ENCODE results near the gene LAMC1. TPM values are rescaled to one million over a fixed set of nuclear protein-coding genes. Genes with fewer than 3 reads are reported as not detected.
A peak's percentile ranks its signal among the peaks of the same experiment; 100 is the strongest.

The LAMC1 gene
- total RNA-seq, 1 donor from 2014 or later = 162 TPM

GRCh38 chr1:183000167-183000962 lies 22.9 kb upstream of the LAMC1 start:
- no peak for DNase-seq (ENCODE audit: low read depth)
- TF ChIP-seq CTCF (conservative IDR thresholded peaks at IDR 0.05; ENCODE audit: low read depth, low read length) = no peak
- H3K4me3 ChIP-seq (ENCODE audit: low read depth, low read length) = no peak overlapping the region

DNA sequence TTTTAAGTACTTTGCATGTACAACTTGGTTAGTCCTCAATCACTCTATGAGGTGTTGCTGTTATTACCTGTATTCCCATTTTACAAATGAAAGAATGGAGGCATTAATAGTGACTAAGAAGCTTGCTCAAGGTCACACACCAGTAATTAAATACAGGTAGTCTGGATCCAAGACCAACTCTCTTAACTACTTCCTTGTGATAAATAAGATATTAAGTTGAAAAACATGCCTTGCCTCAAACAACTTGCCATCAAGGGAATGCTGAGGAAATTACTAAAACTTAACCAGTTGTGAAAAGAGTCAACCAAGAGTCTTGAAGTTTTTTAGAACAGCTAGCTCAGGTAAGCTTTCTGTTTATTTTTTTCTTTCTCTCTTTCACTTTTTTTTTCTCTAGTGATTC lies 21.0 kb upstream of the LAMC1 start:
- peak overlapping the region; percentile 0 for H3K4me3 ChIP-seq (ENCODE audit: low read depth, low read length)
- no peak for DNase-seq (ENCODE audit: low read depth)
- no peak for TF ChIP-seq CTCF (conservative IDR thresholded peaks at IDR 0.05; ENCODE audit: low read depth, low read length)

DNA sequence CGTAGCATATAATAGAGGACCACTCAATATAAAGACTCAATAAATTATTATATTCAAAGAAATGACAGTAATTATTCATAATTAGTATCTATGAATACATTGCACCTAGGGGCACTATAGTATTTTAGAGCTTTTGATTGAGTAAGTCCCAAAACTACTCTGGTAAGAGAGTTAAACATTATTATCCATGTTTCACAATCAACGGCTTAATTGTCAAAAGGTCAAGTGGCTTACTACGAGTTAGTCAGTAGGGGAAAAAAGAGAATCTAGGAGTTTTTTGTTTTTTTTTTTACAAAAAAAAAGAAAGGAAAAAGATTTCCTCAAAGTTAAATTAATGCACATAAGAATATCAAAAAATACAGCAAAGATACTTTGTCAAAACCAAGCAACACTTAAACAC lies 20.4 kb upstream of the LAMC1 start:
- no peak for TF ChIP-seq CTCF (conservative IDR thresholded peaks at IDR 0.05; ENCODE audit: low read depth, low read length)
- no peak for DNase-seq (ENCODE audit: low read depth)
- peak overlapping the region; percentile 27 for H3K4me3 ChIP-seq (ENCODE audit: low read depth, low read length)

GRCh38 chr1:183003203-183003602 lies 20.0 kb upstream of the LAMC1 start:
- H3K4me3 ChIP-seq (ENCODE audit: low read depth, low read length) = peak overlapping the region; percentile 27
- no peak for DNase-seq (ENCODE audit: low read depth)
- TF ChIP-seq CTCF (conservative IDR thresholded peaks at IDR 0.05; ENCODE audit: low read depth, low read length) = no peak

DNA sequence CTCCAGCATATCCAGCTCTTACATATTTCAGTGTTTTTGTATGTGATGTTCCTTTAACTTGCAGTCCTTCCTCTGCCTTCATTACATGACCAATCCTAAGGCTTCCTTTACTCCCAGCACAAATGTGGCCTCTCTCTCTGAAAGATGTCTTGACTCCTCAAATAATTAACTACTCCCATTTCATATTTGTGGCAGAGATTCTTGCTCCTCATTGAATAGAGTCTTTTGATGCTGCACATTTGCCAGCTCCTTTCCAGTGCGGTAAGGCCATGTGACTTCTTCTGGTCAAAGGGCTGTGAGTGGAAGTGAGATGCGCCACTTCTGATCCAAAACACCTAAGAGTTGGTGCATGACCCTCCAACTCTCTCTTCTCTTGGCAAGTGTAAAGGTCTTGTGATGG lies 19.1 kb upstream of the LAMC1 start:
- no peak for DNase-seq (ENCODE audit: low read depth)
- TF ChIP-seq CTCF (conservative IDR thresholded peaks at IDR 0.05; ENCODE audit: low read depth, low read length) = no peak
- H3K4me3 ChIP-seq (ENCODE audit: low read depth, low read length) = no peak overlapping the region

GRCh38 chr1:183011859-183012258 lies 11.4 kb upstream of the LAMC1 start:
- H3K4me3 ChIP-seq (ENCODE audit: low read depth, low read length) = no peak overlapping the region
- TF ChIP-seq CTCF (conservative IDR thresholded peaks at IDR 0.05; ENCODE audit: low read depth, low read length) = no peak
- DNase-seq (ENCODE audit: low read depth) = no peak
